Gastroesophageal sphincter (tissue), 3 donors: ENCODE results near the gene NAPSA.
A peak's percentile ranks its signal among the peaks of the same experiment; 100 is the strongest.

ENCODE experiments used
- CTCF ChIP-seq, 4 experiments: fragments of 200-600 bp in 2 of 4; fragments of 450-650 bp in 2 of 4; sonication (generic) in 1 of 4; IDR thresholded peaks; one replicate each; pipeline ENCODE4 v1.5.1; 2017 to 2019; ENCODE audit warnings: antibody characterized with exemption in 4 of 4, mild to moderate bottlenecking in 2 of 4, moderate library complexity in 2 of 4
- POLR2AphosphoS5 ChIP-seq: sonication (generic); formaldehyde crosslinking; IDR thresholded peaks from one replicate; pipeline ENCODE4 v1.6.1; 2017; ENCODE audit warnings: antibody characterized with exemption

GRCh38 chr19:50328224-50328872, 37.1 kb downstream of the NAPSA start:
- TF ChIP-seq CTCF (IDR thresholded peaks at IDR 0.05) (peak in 1 of 4 experiments; percentile 6), POLR2AphosphoS5 (no peak)
